HEK293 (cell line): ENCODE results near the gene HCFC1.

Experiments used
- ZNF2 ChIP-seq: fragments of 450-650 bp; formaldehyde crosslinking; IDR thresholded peaks from 2 replicates; pipeline ENCODE4 v1.5.1; 2016; ENCODE audit warnings: missing biosample characterization, missing genetic modification characterization
- TF ChIP-seq, protein P1 (sequence below): fragments of 450-650 bp; formaldehyde crosslinking; conservative IDR thresholded peaks from 2 replicates; pipeline ENCODE4 v1.5.1; 2016; ENCODE audit warnings: low read depth, missing biosample characterization, missing genetic modification characterization
- TF ChIP-seq, protein P2 (sequence below): fragments of 450-650 bp; formaldehyde crosslinking; IDR thresholded peaks from 2 replicates; pipeline ENCODE4 v1.5.1; 2016; ENCODE audit warnings: missing biosample characterization, missing genetic modification characterization

DNA sequence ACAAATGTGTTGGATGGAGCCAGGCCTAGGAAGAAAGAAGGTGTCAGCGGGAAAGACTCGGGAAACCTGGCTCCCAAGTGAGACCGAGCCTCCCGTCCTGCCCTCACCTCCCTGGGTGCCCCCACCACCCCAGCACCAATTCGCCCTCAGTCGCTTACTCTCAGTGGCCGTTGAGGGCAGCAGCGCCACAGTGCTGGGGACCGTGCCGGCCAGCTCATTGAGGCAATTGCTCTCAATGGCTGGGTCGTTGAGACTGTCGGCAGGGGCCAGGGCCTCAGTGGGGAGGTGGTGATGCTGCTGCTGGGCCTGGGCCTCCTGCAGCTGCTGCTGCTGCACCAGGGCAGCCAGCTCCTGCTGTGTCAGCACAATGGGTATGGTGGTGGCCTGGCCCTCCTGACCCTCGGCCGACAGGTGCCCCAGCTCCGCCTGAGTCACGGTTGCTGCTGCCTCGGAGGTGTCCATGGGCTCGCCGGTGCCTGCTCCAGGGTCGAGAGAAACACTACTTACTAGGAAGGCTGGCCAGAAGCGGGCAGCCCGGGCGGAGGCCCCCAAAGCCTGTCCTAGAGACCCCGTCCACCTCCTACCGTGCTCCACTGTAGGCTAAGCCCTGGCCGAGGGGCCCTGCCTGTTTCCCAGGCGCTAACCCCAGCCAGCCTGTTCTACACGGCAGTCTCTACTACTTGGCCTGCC lies 19.8 kb downstream of the HCFC1 start:
- TF ChIP-seq, protein P1, sequence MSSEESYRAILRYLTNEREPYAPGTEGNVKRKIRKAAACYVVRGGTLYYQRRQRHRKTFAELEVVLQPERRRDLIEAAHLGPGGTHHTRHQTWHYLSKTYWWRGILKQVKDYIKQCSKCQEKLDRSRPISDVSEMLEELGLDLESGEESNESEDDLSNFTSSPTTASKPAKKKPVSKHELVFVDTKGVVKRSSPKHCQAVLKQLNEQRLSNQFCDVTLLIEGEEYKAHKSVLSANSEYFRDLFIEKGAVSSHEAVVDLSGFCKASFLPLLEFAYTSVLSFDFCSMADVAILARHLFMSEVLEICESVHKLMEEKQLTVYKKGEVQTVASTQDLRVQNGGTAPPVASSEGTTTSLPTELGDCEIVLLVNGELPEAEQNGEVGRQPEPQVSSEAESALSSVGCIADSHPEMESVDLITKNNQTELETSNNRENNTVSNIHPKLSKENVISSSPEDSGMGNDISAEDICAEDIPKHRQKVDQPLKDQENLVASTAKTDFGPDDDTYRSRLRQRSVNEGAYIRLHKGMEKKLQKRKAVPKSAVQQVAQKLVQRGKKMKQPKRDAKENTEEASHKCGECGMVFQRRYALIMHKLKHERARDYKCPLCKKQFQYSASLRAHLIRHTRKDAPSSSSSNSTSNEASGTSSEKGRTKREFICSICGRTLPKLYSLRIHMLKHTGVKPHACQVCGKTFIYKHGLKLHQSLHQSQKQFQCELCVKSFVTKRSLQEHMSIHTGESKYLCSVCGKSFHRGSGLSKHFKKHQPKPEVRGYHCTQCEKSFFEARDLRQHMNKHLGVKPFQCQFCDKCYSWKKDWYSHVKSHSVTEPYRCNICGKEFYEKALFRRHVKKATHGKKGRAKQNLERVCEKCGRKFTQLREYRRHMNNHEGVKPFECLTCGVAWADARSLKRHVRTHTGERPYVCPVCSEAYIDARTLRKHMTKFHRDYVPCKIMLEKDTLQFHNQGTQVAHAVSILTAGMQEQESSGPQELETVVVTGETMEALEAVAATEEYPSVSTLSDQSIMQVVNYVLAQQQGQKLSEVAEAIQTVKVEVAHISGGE (tag by site-specific recombination) = no peak
- no peak for TF ChIP-seq ZNF2 (tag by site-specific recombination)
- TF ChIP-seq, protein P2, sequence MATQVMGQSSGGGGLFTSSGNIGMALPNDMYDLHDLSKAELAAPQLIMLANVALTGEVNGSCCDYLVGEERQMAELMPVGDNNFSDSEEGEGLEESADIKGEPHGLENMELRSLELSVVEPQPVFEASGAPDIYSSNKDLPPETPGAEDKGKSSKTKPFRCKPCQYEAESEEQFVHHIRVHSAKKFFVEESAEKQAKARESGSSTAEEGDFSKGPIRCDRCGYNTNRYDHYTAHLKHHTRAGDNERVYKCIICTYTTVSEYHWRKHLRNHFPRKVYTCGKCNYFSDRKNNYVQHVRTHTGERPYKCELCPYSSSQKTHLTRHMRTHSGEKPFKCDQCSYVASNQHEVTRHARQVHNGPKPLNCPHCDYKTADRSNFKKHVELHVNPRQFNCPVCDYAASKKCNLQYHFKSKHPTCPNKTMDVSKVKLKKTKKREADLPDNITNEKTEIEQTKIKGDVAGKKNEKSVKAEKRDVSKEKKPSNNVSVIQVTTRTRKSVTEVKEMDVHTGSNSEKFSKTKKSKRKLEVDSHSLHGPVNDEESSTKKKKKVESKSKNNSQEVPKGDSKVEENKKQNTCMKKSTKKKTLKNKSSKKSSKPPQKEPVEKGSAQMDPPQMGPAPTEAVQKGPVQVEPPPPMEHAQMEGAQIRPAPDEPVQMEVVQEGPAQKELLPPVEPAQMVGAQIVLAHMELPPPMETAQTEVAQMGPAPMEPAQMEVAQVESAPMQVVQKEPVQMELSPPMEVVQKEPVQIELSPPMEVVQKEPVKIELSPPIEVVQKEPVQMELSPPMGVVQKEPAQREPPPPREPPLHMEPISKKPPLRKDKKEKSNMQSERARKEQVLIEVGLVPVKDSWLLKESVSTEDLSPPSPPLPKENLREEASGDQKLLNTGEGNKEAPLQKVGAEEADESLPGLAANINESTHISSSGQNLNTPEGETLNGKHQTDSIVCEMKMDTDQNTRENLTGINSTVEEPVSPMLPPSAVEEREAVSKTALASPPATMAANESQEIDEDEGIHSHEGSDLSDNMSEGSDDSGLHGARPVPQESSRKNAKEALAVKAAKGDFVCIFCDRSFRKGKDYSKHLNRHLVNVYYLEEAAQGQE (tag by site-specific recombination) = no peak
